Fibroblast of mammary gland (primary cell): ENCODE measurements around the gene SLC8A1.

ENCODE experiments used
- DNase-seq: peaks from one replicate; pipeline ENCODE4 v3.0.0-alpha.2; 2010; ENCODE audit warnings: low read depth
- H3K4me3 ChIP-seq: 2 replicates; pipeline ENCODE4 v1.5.1; 2011; ENCODE audit warnings: low read depth, mild to moderate bottlenecking, low read length, moderate library complexity; ENCODE audit not compliant: control insufficient read depth
- CTCF ChIP-seq: conservative IDR thresholded peaks from 2 replicates; pipeline ENCODE4 v1.5.1; 2011; ENCODE audit warnings: low read depth, low read length, inconsistent platforms; ENCODE audit not compliant: control insufficient read depth, insufficient read depth

Gene SLC8A1

GRCh38 chr2:40204268-40204667, 247.6 kb downstream of the SLC8A1 start:
- no peak for TF ChIP-seq CTCF
- DNase-seq: peak; percentile 50
- H3K4me3 ChIP-seq: no peak overlapping the region

GRCh38 chr2:40202798-40203400, 249.0 kb downstream of the SLC8A1 start:
- TF ChIP-seq CTCF: no peak
- DNase-seq: peak; percentile 53
- H3K4me3 ChIP-seq: no peak overlapping the region

- no peak overlapping the region for H3K4me3 ChIP-seq
- peak; percentile 63 for DNase-seq
- no peak for TF ChIP-seq CTCF
These were observed 250.5 kb downstream of the SLC8A1 start for GRCh38 chr2:40201425-40201824.

- no peak overlapping the region for H3K4me3 ChIP-seq
- peak; percentile 50 for DNase-seq
- TF ChIP-seq CTCF: no peak
These were observed 251.4 kb downstream of the SLC8A1 start for GRCh38 chr2:40200366-40200915.

GRCh38 chr2:40199771-40200170, 252.1 kb downstream of the SLC8A1 start:
- TF ChIP-seq CTCF: no peak
- no peak overlapping the region for H3K4me3 ChIP-seq
- DNase-seq: peak; percentile 63

- DNase-seq: no peak
- no peak for TF ChIP-seq CTCF
- no peak overlapping the region for H3K4me3 ChIP-seq
These were observed 254.8 kb downstream of the SLC8A1 start for GRCh38 chr2:40197121-40197520.
